Mucosa of descending colon (tissue), 3 donors: ENCODE measurements around the gene GSKIP. TPM values are rescaled to one million over a fixed set of nuclear protein-coding genes. Genes with fewer than 3 reads are reported as not detected.
A peak's percentile ranks its signal among the peaks of the same experiment; 100 is the strongest.
"Not testable (repeated sequence)": the region's sequence is repeated elsewhere in the genome, so short reads cannot be mapped to it uniquely, and the experiment has no call there.

Experiments used
- ATAC-seq: fragments of 200-7000 bp; cut with Tn5 transposase; one replicate; pipeline ENCODE4 v1.9.1; 2020; ENCODE audit warnings: mild to moderate bottlenecking, moderate library complexity
- DNase-seq, 3 donors: peaks; one replicate each; pipeline ENCODE4 v3.0.0-alpha.2; 2020
- H3K36me3 ChIP-seq: fragments of 200-600 bp; one replicate; pipeline ENCODE4 v1.8.0; 2021; ENCODE audit warnings: low read depth, mild to moderate bottlenecking
- H3K4me1 ChIP-seq: fragments of 200-600 bp; one replicate; pipeline ENCODE4 v1.8.0; 2021; ENCODE audit warnings: low read depth, mild to moderate bottlenecking
- H3K4me3 ChIP-seq: fragments of 200-600 bp; one replicate; pipeline ENCODE4 v1.8.0; 2021; ENCODE audit warnings: mild to moderate bottlenecking
- H3K9me3 ChIP-seq: fragments of 200-600 bp; one replicate; pipeline ENCODE4 v1.8.0; 2021; ENCODE audit warnings: mild to moderate bottlenecking
- intact Hi-C, 2 donors: fragments of 100-400 bp; cut with DNase I in 1 of 2; cut with micrococcal nuclease in 1 of 2; formaldehyde crosslinking; loops; one replicate each; pipeline versions ENCODE4 v1.11.0 to v1.11.1; 2022; cut with DNase I, micrococcal nuclease
- total RNA-seq, 3 donors: library from RNA; stranded (reverse); fragmentation: NEBNext Ultra II Directional in 2 of 3; extraction: Animal tissue kit (Norgen Biotek cat#: 25700) in 2 of 3; gene quantifications; one replicate each; pipeline versions ENCODE4 v1.2.1 to v1.2.4, GENCODE V29; 2021 to 2023
- TF ChIP-seq, protein P1 (sequence below): fragments of 200-600 bp; IDR thresholded peaks from one replicate; pipeline ENCODE4 v1.8.0; 2022; ENCODE audit warnings: antibody characterized with exemption, mild to moderate bottlenecking
- donor health status: DM: no; HTN: no; CAD: no; lungs with moderate emphysema.
- donor health status: DM: no; HTN: no; CAD: no.
- donor health status: DM: no; HTN: yes; CAD: no.

Gene GSKIP
- total RNA-seq, 3 donors from 2014 or later, result 81.3 to 143 (median 128) TPM

DNA sequence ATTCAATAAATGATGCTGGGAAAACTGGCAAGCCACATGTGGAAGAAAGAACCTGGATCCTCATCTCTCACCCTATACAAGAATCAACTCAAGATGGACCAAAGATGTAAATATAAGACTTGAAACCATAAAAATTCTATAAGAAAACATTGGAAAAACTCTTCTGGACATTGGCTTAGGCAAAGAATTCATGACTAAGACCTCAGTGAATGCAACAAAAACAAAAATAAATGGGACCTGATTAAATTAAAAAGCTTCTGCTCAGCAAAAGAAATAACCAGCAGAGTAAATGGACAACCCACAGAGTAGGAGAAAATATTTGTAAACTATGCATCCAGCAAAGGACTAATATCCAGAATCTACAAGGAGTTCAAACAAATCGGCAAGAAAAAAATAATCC, 24.8 kb upstream of the GSKIP start:
- Histone ChIP-seq H3K4me1 (no peaks in the 10 kb centered on the region), H3K4me3 (no peak overlapping the region), H3K9me3 (no peaks in the 10 kb centered on the region), H3K36me3 (no peaks in the 10 kb centered on the region)
- TF ChIP-seq, protein P1, sequence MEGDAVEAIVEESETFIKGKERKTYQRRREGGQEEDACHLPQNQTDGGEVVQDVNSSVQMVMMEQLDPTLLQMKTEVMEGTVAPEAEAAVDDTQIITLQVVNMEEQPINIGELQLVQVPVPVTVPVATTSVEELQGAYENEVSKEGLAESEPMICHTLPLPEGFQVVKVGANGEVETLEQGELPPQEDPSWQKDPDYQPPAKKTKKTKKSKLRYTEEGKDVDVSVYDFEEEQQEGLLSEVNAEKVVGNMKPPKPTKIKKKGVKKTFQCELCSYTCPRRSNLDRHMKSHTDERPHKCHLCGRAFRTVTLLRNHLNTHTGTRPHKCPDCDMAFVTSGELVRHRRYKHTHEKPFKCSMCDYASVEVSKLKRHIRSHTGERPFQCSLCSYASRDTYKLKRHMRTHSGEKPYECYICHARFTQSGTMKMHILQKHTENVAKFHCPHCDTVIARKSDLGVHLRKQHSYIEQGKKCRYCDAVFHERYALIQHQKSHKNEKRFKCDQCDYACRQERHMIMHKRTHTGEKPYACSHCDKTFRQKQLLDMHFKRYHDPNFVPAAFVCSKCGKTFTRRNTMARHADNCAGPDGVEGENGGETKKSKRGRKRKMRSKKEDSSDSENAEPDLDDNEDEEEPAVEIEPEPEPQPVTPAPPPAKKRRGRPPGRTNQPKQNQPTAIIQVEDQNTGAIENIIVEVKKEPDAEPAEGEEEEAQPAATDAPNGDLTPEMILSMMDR, result no peak
- DNase-seq (no peak), ATAC-seq (no peak)
- intact Hi-C loops, result no loop called here

DNA sequence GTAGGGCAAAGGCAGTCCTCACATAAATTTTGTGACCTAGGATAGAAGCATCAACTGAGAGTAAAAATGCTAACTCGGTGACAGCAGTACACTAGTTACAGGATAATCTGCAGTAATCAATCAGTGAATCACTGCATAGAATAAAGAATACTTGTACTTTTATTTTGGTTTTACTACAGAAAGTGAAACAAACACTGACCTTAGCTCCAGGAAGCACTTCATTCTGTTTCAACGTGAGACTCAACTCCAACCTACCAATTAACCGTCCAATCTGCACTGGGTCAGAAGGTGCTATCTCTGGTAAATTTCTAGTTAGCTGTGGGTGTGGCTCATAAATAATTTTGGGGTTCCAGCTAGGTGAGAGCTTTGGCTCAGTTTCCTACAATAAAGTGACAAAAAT, 22.0 kb upstream of the GSKIP start:
- ATAC-seq, result peak; percentile 78
- H3K36me3 ChIP-seq, result no peaks in the 10 kb centered on the region
- no peak overlapping the region for H3K4me3 ChIP-seq
- TF ChIP-seq, protein P1, result no peak
- H3K4me1 ChIP-seq, result no peaks in the 10 kb centered on the region
- intact Hi-C loops, result no loop called here
- DNase-seq, result no peak
- no peaks in the 10 kb centered on the region for H3K9me3 ChIP-seq

DNA sequence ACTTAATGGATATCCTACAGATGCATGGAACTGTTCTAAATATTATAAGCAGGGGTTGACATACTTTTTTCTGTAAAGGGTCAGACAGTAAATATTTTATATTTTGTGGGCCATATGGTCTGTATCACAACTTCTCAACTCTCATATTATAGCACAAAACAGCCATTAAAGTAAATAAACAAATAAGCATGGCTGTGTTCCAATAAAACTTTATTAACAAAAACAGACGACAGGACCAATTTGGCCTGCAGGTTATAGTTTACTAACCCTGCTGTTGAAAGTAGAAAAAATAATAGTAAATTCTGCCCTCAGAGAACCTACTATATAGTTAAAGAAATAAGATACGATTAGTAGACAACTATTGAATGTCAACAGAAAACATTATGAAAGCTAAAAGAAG, 17.7 kb upstream of the GSKIP start:
- no peak for ATAC-seq
- DNase-seq, result no peak
- no peak overlapping the region for H3K4me3 ChIP-seq
- intact Hi-C loops, result no loop called here
- H3K9me3 ChIP-seq, result no peaks in the 10 kb centered on the region
- H3K36me3 ChIP-seq, result no peaks in the 10 kb centered on the region
- TF ChIP-seq, protein P1, result no peak
- H3K4me1 ChIP-seq, result no peaks in the 10 kb centered on the region

DNA sequence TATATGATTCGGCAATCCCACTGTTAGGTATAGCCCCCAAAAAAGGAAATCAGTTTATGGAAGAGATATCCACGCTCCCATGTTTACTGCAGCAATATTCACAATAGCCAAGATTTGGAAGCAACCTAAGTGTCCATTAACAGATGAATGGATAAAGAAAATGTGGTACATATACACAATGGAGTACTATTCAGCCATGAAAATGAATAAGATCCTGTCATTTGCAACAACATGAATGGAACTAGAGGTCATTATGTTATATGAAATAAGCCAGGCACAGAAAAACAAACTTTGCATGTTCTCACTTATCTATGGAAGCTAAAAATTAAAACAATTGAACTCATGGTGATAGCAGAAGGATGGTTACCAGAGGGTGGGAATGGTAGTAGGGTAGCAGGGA, 15.4 kb upstream of the GSKIP start:
- H3K4me3 ChIP-seq, H3K4me1 ChIP-seq, H3K36me3 ChIP-seq, DNase-seq, ATAC-seq, H3K9me3 ChIP-seq, intact Hi-C loops: not testable (repeated sequence)

DNA sequence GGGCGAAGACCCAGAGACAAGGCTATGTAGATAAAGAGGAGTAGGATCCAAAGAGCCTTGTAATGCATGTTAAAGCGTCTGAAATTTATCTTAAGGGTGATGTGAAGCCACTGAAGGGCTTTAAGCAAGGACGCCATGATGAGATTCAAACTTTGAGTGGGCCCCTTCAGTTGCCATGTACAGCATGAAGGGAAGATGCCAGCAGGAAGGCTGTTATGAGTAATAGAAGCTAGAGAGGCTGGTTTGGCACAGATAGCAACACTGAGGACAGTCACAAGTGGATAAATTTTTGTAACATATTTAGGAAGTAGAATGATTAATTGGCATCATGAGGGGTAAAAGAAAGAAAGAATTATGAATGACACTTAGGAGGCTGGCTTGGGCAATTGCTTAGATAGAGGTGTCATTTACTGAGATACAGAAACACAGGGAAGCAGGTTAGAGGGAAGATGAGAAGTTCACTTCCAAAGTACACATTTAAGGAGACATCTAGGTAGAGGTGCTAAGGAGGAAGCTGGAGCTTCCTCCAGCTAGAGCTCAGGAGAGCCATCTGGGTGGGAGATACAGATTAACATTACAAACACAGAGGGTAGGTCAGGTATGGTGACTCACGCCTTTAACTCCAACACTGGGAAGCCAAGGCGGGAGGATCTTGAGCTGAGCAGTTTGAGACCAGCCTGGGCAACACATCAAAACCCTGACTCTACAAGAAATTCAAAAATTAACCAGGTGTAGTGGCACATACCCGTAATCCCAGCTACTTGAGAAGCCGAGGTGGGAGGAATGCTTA, 13.8 kb upstream of the GSKIP start:
- no peaks in the 10 kb centered on the region for H3K36me3 ChIP-seq
- no peak for ATAC-seq
- H3K4me3 ChIP-seq, result no peak overlapping the region
- H3K4me1 ChIP-seq, result no peaks in the 10 kb centered on the region
- TF ChIP-seq, protein P1, result no peak
- intact Hi-C loops, result no loop called here
- no peak for DNase-seq
- H3K9me3 ChIP-seq, result no peaks in the 10 kb centered on the region

DNA sequence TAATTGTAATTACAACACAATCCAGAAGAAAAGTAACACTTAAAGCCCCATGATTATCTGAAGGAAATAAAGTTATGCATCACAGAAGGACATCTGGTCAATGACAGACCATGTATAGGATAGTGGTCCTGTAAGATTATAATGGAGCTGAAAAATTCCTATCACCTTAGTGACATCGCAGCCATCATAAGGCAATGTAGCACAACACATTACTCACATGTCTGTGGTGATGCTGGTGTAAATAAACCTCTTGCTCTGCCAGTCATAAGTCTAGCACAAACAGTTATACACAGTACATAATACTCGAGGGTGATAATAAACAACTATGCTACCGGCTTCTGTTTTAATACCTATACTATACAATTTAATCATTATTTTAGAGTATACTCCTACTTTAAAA, 11.3 kb upstream of the GSKIP start:
- H3K9me3 ChIP-seq, result no peaks in the 10 kb centered on the region
- intact Hi-C loops, result no loop called here
- ATAC-seq, result no peak
- H3K36me3 ChIP-seq, result no peaks in the 10 kb centered on the region
- DNase-seq, result no peak
- no peaks in the 10 kb centered on the region for H3K4me1 ChIP-seq
- no peak overlapping the region for H3K4me3 ChIP-seq
- TF ChIP-seq, protein P1, result no peak
